GM23338 (cell line): ENCODE measurements around the gene NR4A2. TPM values are rescaled to one million over a fixed set of nuclear protein-coding genes. Genes with fewer than 3 reads are reported as not detected.

Experiments used
- ATAC-seq: fragments of 200-7000 bp; cut with Tn5 transposase; 3 replicates; pipeline ENCODE4 v1.9.1; 2020
- DNase-seq: peaks from one replicate; pipeline ENCODE4 v3.0.0-alpha.2; 2015; ENCODE audit warnings: low spot score
- H2AFZ ChIP-seq: fragments of 200-600 bp; sonication (generic); 2 replicates; pipeline ENCODE4 v1.8.0; 2016; ENCODE audit warnings: antibody characterized with exemption, mild to moderate bottlenecking, moderate library complexity
- H3F3A ChIP-seq: fragments of 200-600 bp; sonication (generic); replicated peaks from 2 replicates; pipeline ENCODE4 v1.8.0; 2017; ENCODE audit warnings: antibody characterized with exemption, mixed run types, low read depth
- H3K27ac ChIP-seq: fragments of 200-600 bp; sonication (generic); 2 replicates; pipeline ENCODE4 v1.6.1; 2016; ENCODE audit warnings: low read depth
- H3K27me3 ChIP-seq: fragments of 200-600 bp; sonication (generic); 2 replicates; pipeline ENCODE4 v1.8.0; 2016; ENCODE audit warnings: mild to moderate bottlenecking, mixed run types, moderate library complexity; ENCODE audit not compliant: insufficient read depth
- H3K36me3 ChIP-seq: fragments of 200-600 bp; sonication (generic); 2 replicates; pipeline ENCODE4 v1.8.0; 2016; ENCODE audit warnings: mild to moderate bottlenecking; ENCODE audit not compliant: insufficient read depth
- H3K4me1 ChIP-seq: fragments of 200-600 bp; sonication (generic); 2 replicates; pipeline ENCODE4 v1.8.0; 2016; ENCODE audit warnings: mild to moderate bottlenecking, moderate library complexity; ENCODE audit not compliant: insufficient read depth
- H3K4me2 ChIP-seq: fragments of 200-600 bp; sonication (generic); 2 replicates; pipeline ENCODE4 v1.7.1; 2017; ENCODE audit warnings: mixed run types
- H3K4me3 ChIP-seq: fragments of 200-600 bp; sonication (generic); 2 replicates; pipeline ENCODE4 v1.6.1; 2016; ENCODE audit warnings: mixed run types
- H3K79me2 ChIP-seq: fragments of 200-600 bp; sonication (generic); replicated peaks from 2 replicates; pipeline ENCODE4 v1.8.0; 2017; ENCODE audit warnings: mild to moderate bottlenecking; ENCODE audit not compliant: insufficient read depth
- H3K9me2 ChIP-seq: fragments of 200-600 bp; sonication (generic); 2 replicates; pipeline ENCODE4 v1.8.0; 2017; ENCODE audit not compliant: insufficient read depth
- H4K20me1 ChIP-seq: fragments of 200-600 bp; sonication (generic); replicated peaks from 2 replicates; pipeline ENCODE4 v1.8.0; 2017; ENCODE audit warnings: mild to moderate bottlenecking; ENCODE audit not compliant: insufficient read depth
- H3K27ac Mint-ChIP-seq: 2 replicates; pipeline ENCODE4 v1.8.0; 2020; ENCODE audit warnings: inconsistent platforms, mild to moderate bottlenecking, moderate library complexity, mixed read lengths
- H3K27me3 Mint-ChIP-seq: 3 replicates; pipeline ENCODE4 v1.8.0; 2022; ENCODE audit warnings: low read depth, mild to moderate bottlenecking, moderate library complexity, mixed read lengths, inconsistent platforms; ENCODE audit not compliant: insufficient read depth, poor library complexity
- H3K36me3 Mint-ChIP-seq: 3 replicates; pipeline ENCODE4 v1.8.0; 2021; ENCODE audit warnings: low read depth, mild to moderate bottlenecking, inconsistent platforms, moderate library complexity, mixed read lengths
- H3K4me1 Mint-ChIP-seq: 3 replicates; pipeline ENCODE4 v1.8.0; 2020; ENCODE audit warnings: mild to moderate bottlenecking, inconsistent platforms, mixed read lengths
- H3K4me3 Mint-ChIP-seq: 3 replicates; pipeline ENCODE4 v1.8.0; 2021; ENCODE audit warnings: moderate library complexity, mild to moderate bottlenecking, inconsistent platforms, mixed read lengths
- H3K9me3 Mint-ChIP-seq: 3 replicates; pipeline ENCODE4 v1.8.0; 2020; ENCODE audit warnings: moderate library complexity, mild to moderate bottlenecking, inconsistent platforms, mixed read lengths
- CREB1 ChIP-seq: fragments of 250-450 bp; sonication (Bioruptor Pico); IDR thresholded peaks from 2 replicates; pipeline ENCODE4 v1.5.0; 2020; ENCODE audit warnings: low read depth, mild to moderate bottlenecking, moderate library complexity
- CTCF ChIP-seq, 2 experiments: fragments of 200-600 bp in 1 of 2; sonication (generic) in 1 of 2; conservative IDR thresholded peaks; 2 replicates each; pipeline versions ENCODE4 v1.5.1 to v1.6.1; 2016 to 2017; ENCODE audit warnings: antibody characterized with exemption in 2 of 2, low read depth in 2 of 2, mild to moderate bottlenecking in 2 of 2, moderate library complexity in 1 of 2
- ETS1 ChIP-seq: IDR thresholded peaks from 2 replicates; pipeline ENCODE4 v1.6.1; 2016; ENCODE audit warnings: antibody characterized with exemption
- EZH2 ChIP-seq: fragments of 200-600 bp; sonication (generic); IDR thresholded peaks from one replicate; pipeline ENCODE4 v1.8.0; 2017; ENCODE audit warnings: antibody characterized with exemption, mild to moderate bottlenecking, low read depth; ENCODE audit not compliant: unreplicated experiment
- EZH2phosphoT487 ChIP-seq: fragments of 200-600 bp; sonication (generic); IDR thresholded peaks from one replicate; pipeline ENCODE4 v1.8.1; 2018; ENCODE audit warnings: antibody characterized with exemption; ENCODE audit not compliant: unreplicated experiment
- JUNB ChIP-seq: IDR thresholded peaks from one replicate; pipeline ENCODE4 v1.6.1; 2016; ENCODE audit warnings: antibody characterized with exemption; ENCODE audit not compliant: unreplicated experiment
- NANOG ChIP-seq: IDR thresholded peaks from 2 replicates; pipeline ENCODE4 v1.6.1; 2016; ENCODE audit warnings: antibody characterized with exemption, borderline replicate concordance
- POLR2AphosphoS5 ChIP-seq: IDR thresholded peaks from 2 replicates; pipeline ENCODE4 v1.6.1; 2016; ENCODE audit warnings: antibody characterized with exemption, low read depth
- REST ChIP-seq: IDR thresholded peaks from one replicate; pipeline ENCODE4 v1.6.1; 2018; ENCODE audit warnings: antibody characterized with exemption; ENCODE audit not compliant: unreplicated experiment
- STAT1 ChIP-seq: IDR thresholded peaks from one replicate; pipeline ENCODE4 v1.6.1; 2016; ENCODE audit warnings: antibody characterized with exemption; ENCODE audit not compliant: unreplicated experiment
- ZNF114 ChIP-seq: fragments of 250-450 bp; sonication (Bioruptor Pico); IDR thresholded peaks from 2 replicates; pipeline ENCODE4 v1.5.0; 2020; ENCODE audit warnings: mild to moderate bottlenecking, moderate library complexity
- ZNF331 ChIP-seq: fragments of 250-450 bp; sonication (Bioruptor Pico); IDR thresholded peaks from 2 replicates; pipeline ENCODE4 v1.5.0; 2020; ENCODE audit warnings: low read depth, mild to moderate bottlenecking, moderate library complexity
- ZNF462 ChIP-seq: fragments of 250-450 bp; sonication (Bioruptor Pico); IDR thresholded peaks from 2 replicates; pipeline ENCODE4 v1.5.0; 2020; ENCODE audit warnings: mild to moderate bottlenecking, moderate library complexity
- polyA plus RNA-seq: library from polyadenylated mRNA; unstranded; fragments of >200 nt; fragmentation: Nextera tagmentation; extraction: Ambion mirVana; gene quantifications from 2 replicates; pipeline ENCODE4 v1.2.1, GENCODE V29; 2016
- total RNA-seq: library from RNA; depleted of rRNA; stranded (reverse); fragments of >200 nt; shearing (Covaris generic); gene quantifications from 2 replicates; pipeline ENCODE4 v1.2.3, GENCODE V29; 2014

Gene NR4A2
- total and polyA plus RNA-seq, 2 experiments from 2014 or later: 0.49 to 0.71 TPM

GRCh38 chr2:156343940-156344301 lies 11.4 kb upstream of the NR4A2 start:
- no peak for ATAC-seq
- TF ChIP-seq JUNB: no peak
- TF ChIP-seq ZNF114 (CRISPR knock-in tag): no peak
- TF ChIP-seq ZNF331: no peak
- no peak for TF ChIP-seq CTCF (conservative IDR thresholded peaks at IDR 0.05; ENCODE audit: low read depth in 2 of 2)
- no peak for TF ChIP-seq ETS1
- no peak for TF ChIP-seq EZH2
- TF ChIP-seq NANOG: no peak
- TF ChIP-seq STAT1: no peak
- no peak for TF ChIP-seq REST
- no peak for TF ChIP-seq POLR2AphosphoS5
- TF ChIP-seq EZH2phosphoT487: no peak
- TF ChIP-seq ZNF462 (CRISPR knock-in tag): no peak
- TF ChIP-seq CREB1 (CRISPR knock-in tag): no peak
- Histone ChIP-seq H3K27me3 (peaks cover 48% of the 10 kb centered on the region), H3K27ac (no peak overlapping the region), H3F3A (no peaks in the 10 kb centered on the region), H4K20me1 (no peaks in the 10 kb centered on the region; the same call in 1 of the 2 replicates), H3K4me1 (peaks cover 16% of the 10 kb centered on the region), H3K9me2 (no peaks in the 10 kb centered on the region), H3K36me3 (no peaks in the 10 kb centered on the region), H3K4me3 (no peak overlapping the region), H3K4me2 (no peak overlapping the region), H3K79me2 (no peaks in the 10 kb centered on the region), H2AFZ (no peak overlapping the region)
- Mint-ChIP-seq H3K27me3 (peaks cover 5% of the 10 kb centered on the region), H3K36me3 (no peaks in the 10 kb centered on the region), H3K9me3 (no peaks in the 10 kb centered on the region), H3K4me3 (no peak overlapping the region), H3K4me1 (peaks cover 31% of the 10 kb centered on the region; the same call in 2 of the 3 replicates), H3K27ac (no peak overlapping the region)
- DNase-seq: no peak
